Common myeloid progenitor, CD34-positive (primary cell): ENCODE measurements around the gene TGM3.

Source experiments
- CTCF ChIA-PET: fragments of 350-600 bp; sonication (Branson Sonifier 250); formaldehyde crosslinking; loops from one replicate; lab custom pipeline; 2021; ENCODE audit warnings: antibody characterized with exemption; lab: Charles Lee
- POLR2A ChIA-PET: fragments of 350-600 bp; sonication (Branson Sonifier 250); formaldehyde crosslinking; loops from one replicate; lab custom pipeline; 2021; ENCODE audit warnings: antibody characterized with exemption; lab: Charles Lee
- DNase-seq, 3 donors: peaks; one replicate each; pipeline versions ENCODE4 v3.0.0 to v3.0.0-alpha.2; 2013
- H3K27ac ChIP-seq, 2 experiments: 1 replicate in 1 of 2; 2 replicates in 1 of 2; pipeline ENCODE4 v1.7.0; 2013; ENCODE audit warnings: inconsistent platforms in 2 of 2, low read length in 2 of 2, mild to moderate bottlenecking in 2 of 2, low read depth in 1 of 2, moderate library complexity in 1 of 2; ENCODE audit not compliant: severe bottlenecking in 2 of 2, insufficient read depth in 1 of 2, poor library complexity in 1 of 2
- H3K27me3 ChIP-seq, 5 experiments: replicated peaks in 2 of 5; 1 replicate in 3 of 5; 2 replicates in 2 of 5; pipeline versions ENCODE4 v1.6.1 to v1.7.0; 2013; ENCODE audit warnings: low read length in 4 of 5, mild to moderate bottlenecking in 2 of 5, moderate library complexity in 2 of 5, inconsistent platforms in 1 of 5; ENCODE audit not compliant: insufficient read depth in 5 of 5, control insufficient read depth in 4 of 5
- H3K36me3 ChIP-seq, 4 experiments: 1 replicate in 2 of 4; 2 replicates in 2 of 4; pipeline versions ENCODE4 v1.6.1 to v1.7.0; 2013; ENCODE audit warnings: low read length in 3 of 4, control low read depth in 1 of 4, mild to moderate bottlenecking in 1 of 4; ENCODE audit not compliant: control insufficient read depth in 4 of 4, insufficient read depth in 4 of 4
- H3K4me1 ChIP-seq, 4 experiments: 1 replicate in 3 of 4; 2 replicates in 1 of 4; pipeline versions ENCODE4 v1.6.1 to v1.7.1; 2013; ENCODE audit warnings: low read length in 3 of 4, mild to moderate bottlenecking in 3 of 4, control low read depth in 1 of 4, inconsistent platforms in 1 of 4, moderate library complexity in 1 of 4; ENCODE audit not compliant: control insufficient read depth in 4 of 4, insufficient read depth in 4 of 4; ENCODE audit errors: control extremely low read depth in 1 of 4
- H3K4me3 ChIP-seq, 7 experiments: 1 replicate in 4 of 7; 2 replicates in 3 of 7; pipeline versions ENCODE4 v1.5.1 to v1.7.0; 2013; ENCODE audit warnings: mild to moderate bottlenecking in 7 of 7, low read length in 6 of 7, moderate library complexity in 6 of 7, inconsistent platforms in 2 of 7, low read depth in 2 of 7, control low read depth in 1 of 7; ENCODE audit not compliant: insufficient read depth in 4 of 7, control insufficient read depth in 1 of 7; ENCODE audit errors: extremely low read depth in 1 of 7
- H3K9me3 ChIP-seq, 5 experiments: 1 replicate in 4 of 5; 2 replicates in 1 of 5; pipeline versions ENCODE4 v1.6.1 to v1.7.1; 2013; ENCODE audit warnings: low read length in 4 of 5, mild to moderate bottlenecking in 2 of 5, inconsistent platforms in 1 of 5, low read depth in 1 of 5, moderate library complexity in 1 of 5; ENCODE audit not compliant: control insufficient read depth in 4 of 5, insufficient read depth in 2 of 5; ENCODE audit errors: control extremely low read depth in 1 of 5
- WGBS: methylation state at CpG from one replicate; pipeline ENCODE4 v1.1.5; 2013; ENCODE audit not compliant: insufficient coverage; 5-methylcytosine and 5-hydroxymethylcytosine counted together

Gene TGM3

DNA sequence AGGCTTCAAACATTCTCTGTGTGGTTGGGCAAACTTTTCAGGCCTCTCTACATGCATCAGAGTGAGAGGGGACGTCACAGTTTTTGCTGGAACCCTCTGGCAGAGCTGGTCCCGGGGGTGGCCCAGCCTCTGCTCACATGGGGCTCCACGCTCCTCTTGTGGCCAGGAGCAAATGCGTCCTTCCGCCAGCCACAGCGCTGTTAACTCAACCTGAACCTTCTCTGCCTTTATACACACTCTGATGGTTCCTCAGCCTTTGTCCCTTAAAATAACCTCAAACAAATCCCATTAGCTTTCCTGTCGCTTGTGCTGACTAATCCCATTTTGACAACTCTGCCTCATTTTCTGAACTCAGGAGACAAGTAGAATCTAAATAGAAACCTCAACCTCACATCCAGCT lies 45.5 kb downstream of the TGM3 start:
- H3K4me3 ChIP-seq: no peak overlapping the region
- H3K27me3 ChIP-seq: peaks cover 0 to 4% (median 2%) of the 10 kb centered on the region in 5 experiments
- no peak for DNase-seq
- H3K36me3 ChIP-seq: no peaks in the 10 kb centered on the region
- no peaks in the 10 kb centered on the region for H3K9me3 ChIP-seq
- POLR2A ChIA-PET: no interaction called here
- H3K4me1 ChIP-seq: peaks cover 0 to 6% (median 2%) of the 10 kb centered on the region in 4 experiments
- no peak overlapping the region for H3K27ac ChIP-seq
- WGBS: 96% methylated on average over 7 of the region's 7 CpGs
- CTCF ChIA-PET: no interaction called here

DNA sequence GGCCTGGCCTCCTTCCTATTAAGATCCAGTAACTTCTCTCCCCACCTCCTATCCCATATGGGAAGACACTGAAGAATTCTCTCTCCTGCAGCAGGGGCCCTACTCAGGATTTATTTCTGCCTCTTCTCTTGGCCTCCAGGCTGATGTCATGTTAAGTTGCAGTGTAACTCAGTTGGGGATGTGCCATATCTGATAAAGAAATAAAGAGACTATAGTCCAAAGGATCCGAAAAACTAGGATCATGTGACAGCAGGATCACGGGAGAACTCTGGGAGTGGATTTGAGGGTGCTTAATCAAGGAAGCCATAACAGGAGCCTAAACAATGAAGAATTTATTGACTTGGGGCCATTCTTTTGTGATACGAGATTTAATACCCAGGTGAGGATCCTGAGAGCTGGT lies 46.4 kb downstream of the TGM3 start:
- ChIA-PET POLR2A (no interaction called here), CTCF (interaction anchor here (0.6 kb wide), 1 partner anchor 114 kb away, joined by 4 read pairs; no protein-coding TSS in a partner anchor)

DNA sequence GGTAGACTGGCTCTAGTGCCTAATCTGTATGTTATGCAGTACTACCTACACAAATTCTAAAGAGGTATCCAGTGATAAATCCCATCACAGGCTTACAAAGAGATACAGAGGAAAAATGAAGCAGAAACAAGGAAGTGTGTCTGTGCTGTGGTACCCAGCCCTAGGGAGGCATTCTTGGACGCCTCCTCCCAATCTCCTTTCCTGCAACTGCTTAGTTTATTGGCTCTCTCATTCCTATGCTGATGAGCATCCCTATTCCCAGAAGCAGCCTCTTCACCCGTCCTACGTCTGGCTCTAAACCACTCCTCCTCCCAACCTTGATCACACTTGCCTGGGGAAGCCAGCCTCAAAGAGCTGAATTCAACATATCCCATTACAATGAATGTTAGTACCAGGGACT lies 50.4 kb downstream of the TGM3 start:
- H3K4me1 ChIP-seq: no peaks in the 10 kb centered on the region
- DNase-seq: no peak
- ChIA-PET CTCF (interaction anchor here (0.7 kb wide), 1 partner anchor 107 kb away, joined by 3 read pairs; no protein-coding TSS in a partner anchor), POLR2A (no interaction called here)
- 94% methylated on average over 2 of the region's 3 CpGs for WGBS
- peaks cover 0 to 27% (median 0%) of the 10 kb centered on the region in 5 experiments for H3K27me3 ChIP-seq
- H3K9me3 ChIP-seq: peaks cover 0 to 5% (median 0%) of the 10 kb centered on the region in 5 experiments
- H3K27ac ChIP-seq: no peak overlapping the region
- no peaks in the 10 kb centered on the region for H3K36me3 ChIP-seq
- no peak overlapping the region for H3K4me3 ChIP-seq

More for the DNA sequence above, 46.4 kb downstream of the TGM3 start:
- no peak for DNase-seq
- no peak overlapping the region for H3K4me3 ChIP-seq
- H3K9me3 ChIP-seq: peaks cover 0 to under 1% (median 0%) of the 10 kb centered on the region in 5 experiments
- 100% methylated on average over 3 of the region's 3 CpGs for WGBS
- no peak overlapping the region for H3K27ac ChIP-seq
- peaks cover 0 to 6% (median 2%) of the 10 kb centered on the region in 4 experiments for H3K4me1 ChIP-seq
- H3K27me3 ChIP-seq: peaks cover 0 to 4% (median 2%) of the 10 kb centered on the region in 5 experiments
- H3K36me3 ChIP-seq: no peaks in the 10 kb centered on the region

- CTCF ChIA-PET: interaction anchor here (0.8 to 3.5 kb wide), 5 partner anchors 15 to 140 kb away, joined by 3 to 25 read pairs (median 3); no protein-coding TSS in a partner anchor
- 97% methylated on average over 4 of the region's 5 CpGs for WGBS
Observed at GRCh38 chr20:2348336-2348735, 52.5 kb downstream of the TGM3 start.

DNA sequence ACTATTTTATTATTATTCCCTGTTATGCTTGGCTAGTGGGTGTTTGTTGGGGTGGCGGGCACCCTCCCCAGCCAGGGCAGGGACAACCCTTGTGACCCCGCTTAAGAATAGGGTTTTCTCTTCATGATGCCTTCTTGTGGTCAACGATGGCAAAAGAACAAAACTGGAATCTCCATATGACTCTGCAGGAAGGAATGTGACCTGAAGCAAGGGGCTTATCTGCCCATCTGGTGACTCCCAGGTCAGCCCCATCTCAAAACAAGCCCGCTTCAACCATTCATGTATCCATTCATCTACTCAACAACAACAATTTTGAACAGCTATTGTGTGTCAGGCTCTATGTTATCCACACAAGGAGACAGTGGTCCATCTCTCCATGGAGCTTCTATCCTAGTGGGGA lies 54.0 kb downstream of the TGM3 start:
- peaks cover 0 to 45% (median 8%) of the 10 kb centered on the region in 5 experiments for H3K27me3 ChIP-seq
- no peak for DNase-seq
- H3K27ac ChIP-seq: no peak overlapping the region
- H3K9me3 ChIP-seq: peaks cover 0 to 5% (median 0%) of the 10 kb centered on the region in 5 experiments
- peaks cover 0 to 2% (median 0%) of the 10 kb centered on the region in 4 experiments for H3K4me1 ChIP-seq
- H3K36me3 ChIP-seq: no peaks in the 10 kb centered on the region
- CTCF ChIA-PET: interaction anchor here (1.1 to 3.5 kb wide), 3 partner anchors 102 to 132 kb away, joined by 3 to 25 read pairs (median 4); no protein-coding TSS in a partner anchor
- no peak overlapping the region for H3K4me3 ChIP-seq
- 100% methylated on average over 2 of the region's 4 CpGs for WGBS
- POLR2A ChIA-PET: no interaction called here

More at GRCh38 chr20:2348336-2348735, 52.5 kb downstream of the TGM3 start:
- H3K4me3 ChIP-seq: no peak overlapping the region
- peaks cover 0 to 2% (median 0%) of the 10 kb centered on the region in 4 experiments for H3K4me1 ChIP-seq
- H3K9me3 ChIP-seq: peaks cover 0 to 5% (median 0%) of the 10 kb centered on the region in 5 experiments
- DNase-seq: no peak
- H3K36me3 ChIP-seq: no peaks in the 10 kb centered on the region
- H3K27me3 ChIP-seq: peaks cover 0 to 33% (median 3%) of the 10 kb centered on the region in 5 experiments
- POLR2A ChIA-PET: no interaction called here
- no peak overlapping the region for H3K27ac ChIP-seq

GRCh38 chr20:2350606-2351005 lies 54.8 kb downstream of the TGM3 start:
- CTCF ChIA-PET: interaction anchor here (1.0 to 3.5 kb wide), 3 partner anchors 16 to 113 kb away, joined by 3 to 25 read pairs (median 4); no protein-coding TSS in a partner anchor
- peaks cover 0 to 5% (median 0%) of the 10 kb centered on the region in 5 experiments for H3K9me3 ChIP-seq
- H3K27me3 ChIP-seq: peaks cover 0 to 48% (median 8%) of the 10 kb centered on the region in 5 experiments
- peaks cover 0 to 2% (median 0%) of the 10 kb centered on the region in 4 experiments for H3K4me1 ChIP-seq
- DNase-seq: no peak
- H3K36me3 ChIP-seq: no peaks in the 10 kb centered on the region
- H3K4me3 ChIP-seq: no peak overlapping the region
- H3K27ac ChIP-seq: no peak overlapping the region
- WGBS: 93% methylated on average over 5 of the region's 5 CpGs
- POLR2A ChIA-PET: no interaction called here

GRCh38 chr20:2353231-2353630 lies 57.4 kb downstream of the TGM3 start:
- Histone ChIP-seq H3K9me3 (no peaks in the 10 kb centered on the region), H3K4me3 (no peak overlapping the region), H3K27me3 (peaks cover 0 to 50% (median 14%) of the 10 kb centered on the region in 5 experiments), H3K4me1 (peaks cover 0 to 2% (median 0%) of the 10 kb centered on the region in 4 experiments), H3K27ac (no peak overlapping the region), H3K36me3 (no peaks in the 10 kb centered on the region)
- ChIA-PET CTCF (interaction anchor here (0.7 to 1.1 kb wide), 2 partner anchors 58 to 145 kb away, joined by 4 read pairs; no protein-coding TSS in a partner anchor), POLR2A (no interaction called here)
- DNase-seq: no peak
- WGBS: 100% methylated on average over 2 of the region's 3 CpGs
